ENCODE results near the gene TFB1M. TPM values are rescaled to one million over a fixed set of nuclear protein-coding genes. Genes with fewer than 3 reads are reported as not detected.

The TFB1M gene
- total RNA-seq, 2 donors from 2014 or later: 38.8 to 43.0 TPM

- Histone ChIP-seq H3K36me3 (ENCODE audit: control insufficient read depth, insufficient read depth, low read length) (no peaks in the 10 kb centered on the region), H3K4me3 (ENCODE audit: low read length) (no peak overlapping the region), H3K9ac (ENCODE audit: extremely low read depth, low read length, poor library complexity, severe bottlenecking) (no peak overlapping the region), H3K27me3 (ENCODE audit: control insufficient read depth, insufficient read depth, low read length, poor library complexity, severe bottlenecking) (no peaks in the 10 kb centered on the region), H3K27ac (ENCODE audit: low read depth, low read length) (no peak overlapping the region), H3K4me1 (ENCODE audit: control insufficient read depth, insufficient read depth, low read length) (peaks cover 8% of the 10 kb centered on the region), H3K9me3 (ENCODE audit: control insufficient read depth, low read length) (peaks cover 5% of the 10 kb centered on the region)
- H3K27me3 Mint-ChIP-seq (ENCODE audit: insufficient read depth): no peaks in the 10 kb centered on the region
- H3K36me3 Mint-ChIP-seq (ENCODE audit: low read depth): peaks cover 6% of the 10 kb centered on the region
- no peak overlapping the region for H3K27ac Mint-ChIP-seq
- no peak for DNase-seq
- H3K4me1 Mint-ChIP-seq: peaks cover 21% of the 10 kb centered on the region
- WGBS, 2 experiments (ENCODE audit: insufficient coverage in 1 of 2, insufficient read length in 1 of 2): 87 to 92% methylated on average over 2 to 7 of the region's 7 CpGs
- peaks cover 7% of the 10 kb centered on the region for H3K9me3 Mint-ChIP-seq
- no peak for TF ChIP-seq CTCF (conservative IDR thresholded peaks at IDR 0.05)
- H3K4me3 Mint-ChIP-seq: no peak overlapping the region
These were observed 89.7 kb downstream of the TFB1M start for GRCh38 chr6:155224618-155225017.

GRCh38 chr6:155223646-155224451 is 90.4 kb downstream of the TFB1M start:
- no peak overlapping the region for H3K9ac ChIP-seq (ENCODE audit: extremely low read depth, low read length, poor library complexity, severe bottlenecking)

GRCh38 chr6:155222506-155222905 is 91.8 kb downstream of the TFB1M start:
- 94 to 97% methylated on average over 4 of the region's 4 CpGs for WGBS, 2 experiments (ENCODE audit: insufficient coverage in 1 of 2, insufficient read length in 1 of 2)
- Histone ChIP-seq H3K9ac (ENCODE audit: extremely low read depth, low read length, poor library complexity, severe bottlenecking) (no peak overlapping the region), H3K27ac (ENCODE audit: low read depth, low read length) (no peak overlapping the region), H3K27me3 (ENCODE audit: control insufficient read depth, insufficient read depth, low read length, poor library complexity, severe bottlenecking) (no peaks in the 10 kb centered on the region), H3K4me3 (ENCODE audit: low read length) (no peak overlapping the region), H3K9me3 (ENCODE audit: control insufficient read depth, low read length) (peaks cover 5% of the 10 kb centered on the region), H3K36me3 (ENCODE audit: control insufficient read depth, insufficient read depth, low read length) (no peaks in the 10 kb centered on the region), H3K4me1 (ENCODE audit: control insufficient read depth, insufficient read depth, low read length) (peaks cover 8% of the 10 kb centered on the region)
- no peak overlapping the region for H3K27ac Mint-ChIP-seq
- peaks cover 6% of the 10 kb centered on the region for H3K9me3 Mint-ChIP-seq
- H3K4me1 Mint-ChIP-seq: peaks cover 21% of the 10 kb centered on the region
- no peak for TF ChIP-seq CTCF (conservative IDR thresholded peaks at IDR 0.05)
- DNase-seq: no peak
- no peaks in the 10 kb centered on the region for H3K27me3 Mint-ChIP-seq (ENCODE audit: insufficient read depth)
- peaks cover 6% of the 10 kb centered on the region for H3K36me3 Mint-ChIP-seq (ENCODE audit: low read depth)
- no peak overlapping the region for H3K4me3 Mint-ChIP-seq

More at GRCh38 chr6:155223646-155224451, 90.4 kb downstream of the TFB1M start:
- peaks cover 6% of the 10 kb centered on the region for H3K9me3 Mint-ChIP-seq
- no peaks in the 10 kb centered on the region for H3K36me3 ChIP-seq (ENCODE audit: control insufficient read depth, insufficient read depth, low read length)
- no peak overlapping the region for H3K4me3 Mint-ChIP-seq
- peak overlapping the region; percentile 59 for H3K27ac Mint-ChIP-seq
- no peak overlapping the region for H3K4me3 ChIP-seq (ENCODE audit: low read length)
- peaks cover 21% of the 10 kb centered on the region for H3K4me1 Mint-ChIP-seq
- H3K9me3 ChIP-seq (ENCODE audit: control insufficient read depth, low read length): peaks cover 5% of the 10 kb centered on the region
- no peak overlapping the region for H3K27ac ChIP-seq (ENCODE audit: low read depth, low read length)
- no peaks in the 10 kb centered on the region for H3K27me3 Mint-ChIP-seq (ENCODE audit: insufficient read depth)
- WGBS, 2 experiments (ENCODE audit: insufficient coverage in 1 of 2, insufficient read length in 1 of 2): 80 to 93% methylated on average over 6 to 12 of the region's 12 CpGs
- peaks cover 8% of the 10 kb centered on the region for H3K4me1 ChIP-seq (ENCODE audit: control insufficient read depth, insufficient read depth, low read length)
- peaks cover 6% of the 10 kb centered on the region for H3K36me3 Mint-ChIP-seq (ENCODE audit: low read depth)
- DNase-seq: no peak
- no peaks in the 10 kb centered on the region for H3K27me3 ChIP-seq (ENCODE audit: control insufficient read depth, insufficient read depth, low read length, poor library complexity, severe bottlenecking)
- TF ChIP-seq CTCF (conservative IDR thresholded peaks at IDR 0.05): no peak
